SK-N-SH treated with all-trans-retinoic acid at 6 μM for 48 hours (cell line): ENCODE data around the gene SLPI.

Experiments used
- ATAC-seq: fragments of 200-7000 bp; cut with Tn5 transposase; 3 replicates; pipeline ENCODE4 v1.9.1; 2020; ENCODE audit warnings: mild to moderate bottlenecking, moderate library complexity
- BACH2 ChIP-seq: fragments of 250-450 bp; sonication (Bioruptor Pico); IDR thresholded peaks from 2 replicates; pipeline ENCODE4 v1.9.0; 2021; ENCODE audit warnings: mild to moderate bottlenecking, borderline replicate concordance
- CREB5 ChIP-seq: fragments of 250-450 bp; sonication (Bioruptor Pico); IDR thresholded peaks from 2 replicates; pipeline ENCODE4 v1.5.1; 2020; ENCODE audit warnings: low read depth, mild to moderate bottlenecking, moderate library complexity
- CSDC2 ChIP-seq: fragments of 250-450 bp; sonication (Bioruptor Pico); IDR thresholded peaks from 2 replicates; pipeline ENCODE4 v1.5.0; 2020; ENCODE audit warnings: mild to moderate bottlenecking, moderate library complexity
- CSRNP3 ChIP-seq: fragments of 250-450 bp; sonication (Bioruptor Pico); IDR thresholded peaks from 2 replicates; pipeline ENCODE4 v1.5.1; 2021; ENCODE audit warnings: mild to moderate bottlenecking, moderate library complexity
- ESRRG ChIP-seq: fragments of 250-450 bp; sonication (Bioruptor Pico); IDR thresholded peaks from 2 replicates; pipeline ENCODE4 v1.6.1; 2021; ENCODE audit warnings: mild to moderate bottlenecking
- GLIS3 ChIP-seq: fragments of 250-450 bp; sonication (Bioruptor Pico); IDR thresholded peaks from 2 replicates; pipeline ENCODE4 v1.5.0; 2020; ENCODE audit warnings: mild to moderate bottlenecking, moderate library complexity
- ISL1 ChIP-seq: fragments of 250-450 bp; sonication (Bioruptor Pico); IDR thresholded peaks from 2 replicates; pipeline ENCODE4 v2.1.2; 2022; ENCODE audit warnings: mild to moderate bottlenecking, moderate library complexity
- OSR1 ChIP-seq: fragments of 250-450 bp; sonication (Bioruptor Pico); IDR thresholded peaks from 2 replicates; pipeline ENCODE4 v1.8.0; 2022; ENCODE audit warnings: moderate library complexity, mild to moderate bottlenecking, inconsistent platforms
- PATZ1 ChIP-seq: fragments of 250-450 bp; sonication (Bioruptor Pico); IDR thresholded peaks from 2 replicates; pipeline ENCODE4 v1.8.0; 2020; ENCODE audit warnings: mild to moderate bottlenecking, moderate library complexity, borderline replicate concordance
- POU6F1 ChIP-seq: fragments of 250-450 bp; sonication (Bioruptor Pico); IDR thresholded peaks from 2 replicates; pipeline ENCODE4 v1.8.0; 2021; ENCODE audit warnings: low read depth, mild to moderate bottlenecking, moderate library complexity, borderline replicate concordance
- PPARA ChIP-seq: fragments of 250-450 bp; sonication (Bioruptor Pico); IDR thresholded peaks from 2 replicates; pipeline ENCODE4 v1.5.0; 2020; ENCODE audit warnings: mild to moderate bottlenecking, borderline replicate concordance
- RARB ChIP-seq: fragments of 250-450 bp; sonication (Bioruptor Pico); IDR thresholded peaks from 2 replicates; pipeline ENCODE4 v1.8.0; 2021; ENCODE audit warnings: mild to moderate bottlenecking, moderate library complexity
- SNAI2 ChIP-seq: fragments of 250-450 bp; sonication (Bioruptor Pico); IDR thresholded peaks from 2 replicates; pipeline ENCODE4 v1.5.0; 2020; ENCODE audit warnings: mild to moderate bottlenecking, moderate library complexity
- TCF4 ChIP-seq: fragments of 250-450 bp; sonication (Bioruptor Pico); IDR thresholded peaks from 2 replicates; pipeline ENCODE4 v1.8.0; 2021; ENCODE audit warnings: mild to moderate bottlenecking, moderate library complexity, borderline replicate concordance
- TOX ChIP-seq: fragments of 250-450 bp; sonication (Bioruptor Pico); IDR thresholded peaks from 2 replicates; pipeline ENCODE4 v1.8.0; 2021; ENCODE audit warnings: mild to moderate bottlenecking, moderate library complexity, borderline replicate concordance
- TSHZ2 ChIP-seq: fragments of 250-450 bp; sonication (Bioruptor Pico); IDR thresholded peaks from 2 replicates; pipeline ENCODE4 v1.5.0; 2020; ENCODE audit warnings: mild to moderate bottlenecking, moderate library complexity
- ZC3H10 ChIP-seq: fragments of 250-450 bp; sonication (Bioruptor Pico); IDR thresholded peaks from 2 replicates; pipeline ENCODE4 v1.5.1; 2021; ENCODE audit warnings: mild to moderate bottlenecking, moderate library complexity
- ZFP3 ChIP-seq: fragments of 250-450 bp; sonication (Bioruptor Pico); IDR thresholded peaks from 2 replicates; pipeline ENCODE4 v1.5.0; 2020; ENCODE audit warnings: mild to moderate bottlenecking, moderate library complexity
- ZFP30 ChIP-seq: fragments of 450-650 bp; formaldehyde crosslinking; IDR thresholded peaks from 2 replicates; pipeline ENCODE4 v1.5.0; 2022; ENCODE audit warnings: mild to moderate bottlenecking, moderate library complexity
- ZNF565 ChIP-seq: fragments of 450-650 bp; formaldehyde crosslinking; conservative IDR thresholded peaks from 2 replicates; pipeline ENCODE4 v1.5.0; 2020; ENCODE audit warnings: low read depth, mild to moderate bottlenecking, moderate library complexity
- ZNF70 ChIP-seq: fragments of 450-650 bp; formaldehyde crosslinking; IDR thresholded peaks from 2 replicates; pipeline ENCODE4 v1.5.0; 2020; ENCODE audit warnings: mild to moderate bottlenecking, moderate library complexity
- ZNF8 ChIP-seq: fragments of 450-650 bp; formaldehyde crosslinking; IDR thresholded peaks from 2 replicates; pipeline ENCODE4 v1.5.0; 2020; ENCODE audit warnings: mild to moderate bottlenecking, moderate library complexity

The SLPI gene

GRCh38 chr20:45226287-45226686 is 28.1 kb downstream of the SLPI start:
- no peak for TF ChIP-seq PPARA (CRISPR knock-in tag)
- no peak for TF ChIP-seq TOX (CRISPR knock-in tag)
- TF ChIP-seq ZFP30 (CRISPR knock-in tag): no peak
- TF ChIP-seq ZNF70 (CRISPR knock-in tag): no peak
- no peak for TF ChIP-seq ISL1 (CRISPR knock-in tag)
- no peak for TF ChIP-seq ZNF8 (CRISPR knock-in tag)
- TF ChIP-seq ZC3H10 (CRISPR knock-in tag): no peak
- TF ChIP-seq ESRRG: no peak
- no peak for TF ChIP-seq GLIS3 (CRISPR knock-in tag)
- no peak for TF ChIP-seq POU6F1 (CRISPR knock-in tag)
- TF ChIP-seq CSDC2: no peak
- TF ChIP-seq SNAI2 (CRISPR knock-in tag): no peak
- TF ChIP-seq ZFP3: no peak
- no peak for TF ChIP-seq BACH2
- no peak for TF ChIP-seq CSRNP3
- TF ChIP-seq OSR1 (CRISPR knock-in tag): no peak
- TF ChIP-seq RARB (CRISPR knock-in tag): no peak
- TF ChIP-seq ZNF565 (CRISPR knock-in tag): no peak

GRCh38 chr20:45223136-45223535 is 31.2 kb downstream of the SLPI start:
- no peak for TF ChIP-seq PPARA (CRISPR knock-in tag)
- TF ChIP-seq POU6F1 (CRISPR knock-in tag): no peak
- no peak for TF ChIP-seq ZNF565 (CRISPR knock-in tag)
- no peak for TF ChIP-seq CSRNP3
- TF ChIP-seq SNAI2 (CRISPR knock-in tag): no peak
- no peak for TF ChIP-seq ZNF70 (CRISPR knock-in tag)
- TF ChIP-seq TCF4 (CRISPR knock-in tag): no peak
- no peak for TF ChIP-seq BACH2
- no peak for TF ChIP-seq PATZ1 (CRISPR knock-in tag)
- no peak for TF ChIP-seq TSHZ2
- TF ChIP-seq OSR1 (CRISPR knock-in tag): no peak
- TF ChIP-seq CREB5 (CRISPR knock-in tag): no peak
- ATAC-seq: no peak

More at GRCh38 chr20:45226287-45226686, 28.1 kb downstream of the SLPI start:
- no peak for ATAC-seq
